Measurements from ENCODE around the gene SLC12A8. TPM values are rescaled to one million over a fixed set of nuclear protein-coding genes. Genes with fewer than 3 reads are reported as not detected.

SLC12A8 gene
- total RNA-seq, 3 donors from 2014 or later: 8.0 to 19.3 (median 13.6) TPM

- no peak for TF ChIP-seq CTCF (IDR thresholded peaks at IDR 0.05)
- no peak for ATAC-seq
- no peaks in the 10 kb centered on the region for H3K9me3 ChIP-seq
- intact Hi-C loops (cut with DNase I, micrococcal nuclease): no loop called here
- no peak for DNase-seq
- H3K36me3 ChIP-seq (ENCODE audit: low read depth): no peaks in the 10 kb centered on the region
- H3K4me1 ChIP-seq (ENCODE audit: low read depth): no peaks in the 10 kb centered on the region
- H3K4me3 ChIP-seq: no peak overlapping the region
Measured at GRCh38 chr3:125238759-125239158, 26.2 kb upstream of the SLC12A8 start.

- Histone ChIP-seq H3K9me3 (no peaks in the 10 kb centered on the region), H3K36me3 (ENCODE audit: low read depth) (peaks cover 3% of the 10 kb centered on the region), H3K4me3 (no peak overlapping the region), H3K4me1 (ENCODE audit: low read depth) (no peaks in the 10 kb centered on the region)
- intact Hi-C loops (cut with DNase I, micrococcal nuclease): no loop called here
- DNase-seq (no peak), ATAC-seq (peak; percentile 25)
- TF ChIP-seq CTCF (IDR thresholded peaks at IDR 0.05): no peak
Measured at GRCh38 chr3:125236331-125236903, 23.9 kb upstream of the SLC12A8 start.

DNA sequence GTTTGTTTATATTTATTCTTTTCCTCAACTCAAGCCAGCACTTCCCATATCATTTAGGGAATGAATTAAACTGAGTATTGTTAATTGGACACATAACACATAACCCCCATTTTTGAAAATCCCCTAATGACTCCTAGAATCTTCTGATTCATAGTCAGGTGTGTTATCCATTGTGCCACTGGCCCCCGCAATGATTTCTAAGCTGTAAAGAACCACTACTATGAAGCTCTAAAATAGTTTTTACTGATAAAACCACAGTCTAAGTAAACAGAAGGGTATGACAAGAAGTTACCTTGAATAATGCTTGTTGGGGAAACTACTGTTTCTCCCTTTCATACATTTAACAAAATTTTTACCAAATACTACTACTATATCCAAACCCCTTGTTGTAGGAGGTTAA is 22.3 kb upstream of the SLC12A8 start:
- no peak overlapping the region for H3K4me3 ChIP-seq
- DNase-seq: no peak
- peaks cover 3% of the 10 kb centered on the region for H3K36me3 ChIP-seq (ENCODE audit: low read depth)
- ATAC-seq: no peak
- intact Hi-C loops (cut with DNase I, micrococcal nuclease): no loop called here
- no peaks in the 10 kb centered on the region for H3K9me3 ChIP-seq
- H3K4me1 ChIP-seq (ENCODE audit: low read depth): no peaks in the 10 kb centered on the region
- no peak for TF ChIP-seq CTCF (IDR thresholded peaks at IDR 0.05)

DNA sequence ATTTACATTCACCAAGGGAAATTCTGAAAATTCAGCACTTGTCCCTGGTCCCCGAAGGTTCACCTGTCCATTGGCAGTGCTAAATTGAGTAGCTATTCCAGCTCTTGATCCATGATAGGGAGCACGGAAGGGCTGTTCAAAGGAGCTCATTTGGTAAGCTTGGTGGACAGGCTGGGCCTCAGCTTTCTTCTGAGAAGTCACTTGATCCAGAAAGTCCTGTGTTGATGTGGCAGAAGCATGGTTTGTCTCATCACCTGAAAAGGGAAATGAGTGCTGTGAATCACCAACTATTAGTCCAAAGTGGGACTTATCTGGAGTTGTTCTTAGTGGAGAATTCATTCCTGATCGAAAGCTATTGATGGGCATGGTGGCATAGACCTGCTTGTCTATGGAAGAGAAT is 19.9 kb upstream of the SLC12A8 start:
- ATAC-seq: no peak
- H3K9me3 ChIP-seq: no peaks in the 10 kb centered on the region

DNA sequence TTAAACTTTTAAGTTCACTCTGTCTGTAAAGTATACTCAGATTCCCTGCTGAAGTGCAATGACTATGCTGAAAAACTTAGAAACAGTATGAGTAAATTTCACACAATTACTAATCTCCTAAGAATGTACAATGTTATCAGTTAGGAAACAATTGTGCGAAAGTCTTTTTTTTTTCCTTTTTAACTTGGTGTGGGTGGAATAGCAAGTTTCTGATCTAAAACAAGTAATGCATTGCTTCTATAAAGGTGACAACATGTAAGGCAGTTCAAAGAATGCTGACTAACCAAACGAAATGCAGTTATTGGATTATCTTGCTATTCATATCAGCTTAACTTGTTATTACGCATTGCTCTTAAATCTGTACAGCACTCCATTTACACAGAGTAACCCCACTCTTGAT is 19.3 kb upstream of the SLC12A8 start:
- Histone ChIP-seq H3K4me1 (ENCODE audit: low read depth) (no peaks in the 10 kb centered on the region), H3K9me3 (no peaks in the 10 kb centered on the region), H3K36me3 (ENCODE audit: low read depth) (peaks cover 3% of the 10 kb centered on the region), H3K4me3 (no peak overlapping the region)
- ATAC-seq (no peak), DNase-seq (no peak)
- intact Hi-C loops (cut with DNase I, micrococcal nuclease): no loop called here
- no peak for TF ChIP-seq CTCF (IDR thresholded peaks at IDR 0.05)

More for the DNA sequence above, 19.9 kb upstream of the SLC12A8 start:
- Histone ChIP-seq H3K4me1 (ENCODE audit: low read depth) (no peaks in the 10 kb centered on the region), H3K36me3 (ENCODE audit: low read depth) (peaks cover 3% of the 10 kb centered on the region), H3K4me3 (no peak overlapping the region)
- no peak for TF ChIP-seq CTCF (IDR thresholded peaks at IDR 0.05)
- DNase-seq: no peak
- intact Hi-C loops (cut with DNase I, micrococcal nuclease): no loop called here

DNA sequence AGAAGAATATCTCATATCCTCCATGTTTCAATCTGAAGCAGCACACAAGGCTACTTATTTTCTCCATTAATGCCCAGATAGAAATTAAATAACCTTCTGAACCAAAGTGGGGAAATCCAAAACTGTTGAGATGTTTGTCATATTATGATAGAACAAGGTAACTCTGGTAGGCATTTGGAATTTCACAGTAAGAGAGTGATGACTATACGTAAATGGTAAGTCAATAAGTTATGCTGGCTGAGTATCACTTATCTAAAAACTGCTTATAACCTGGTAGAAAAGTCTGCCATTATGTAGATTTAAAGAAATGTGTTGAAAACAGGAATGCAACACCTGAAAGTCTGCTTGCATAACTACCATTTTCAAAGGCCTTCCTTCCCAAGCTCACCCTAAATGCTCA is 17.2 kb upstream of the SLC12A8 start:
- TF ChIP-seq CTCF (IDR thresholded peaks at IDR 0.05): no peak
- intact Hi-C loops (cut with DNase I, micrococcal nuclease): no loop called here
- Histone ChIP-seq H3K4me3 (no peak overlapping the region), H3K36me3 (ENCODE audit: low read depth) (peaks cover 3% of the 10 kb centered on the region), H3K9me3 (no peaks in the 10 kb centered on the region), H3K4me1 (ENCODE audit: low read depth) (no peaks in the 10 kb centered on the region)
- DNase-seq: no peak
- ATAC-seq: no peak

All from mucosa of descending colon (tissue), 3 donors.